Mesendoderm (in vitro differentiated cells): ENCODE measurements around the gene APOOL.
"Not testable (repeated sequence)": the region's sequence is repeated elsewhere in the genome, so short reads cannot be mapped to it uniquely, and the experiment has no call there.

Experiments used
- DNase-seq: peaks from one replicate; pipeline ENCODE4 v3.0.0; 2013
- H2AK5ac ChIP-seq: 2 replicates; pipeline ENCODE4 v1.6.1; 2013; ENCODE audit warnings: low read length, inconsistent platforms
- H2BK120ac ChIP-seq: 2 replicates; pipeline ENCODE4 v1.6.1; 2013; ENCODE audit warnings: low read depth, mild to moderate bottlenecking, low read length, moderate library complexity, mixed read lengths
- H2BK15ac ChIP-seq: replicated peaks from 2 replicates; pipeline ENCODE4 v1.6.1; 2013; ENCODE audit warnings: low read depth, mild to moderate bottlenecking, moderate library complexity
- H2BK5ac ChIP-seq: 2 replicates; pipeline ENCODE4 v1.6.1; 2013; ENCODE audit warnings: low read length, inconsistent platforms
- H3K18ac ChIP-seq: 2 replicates; pipeline ENCODE4 v1.6.1; 2013; ENCODE audit warnings: mild to moderate bottlenecking, low read length, mixed read lengths
- H3K23ac ChIP-seq: one replicate; pipeline ENCODE4 v1.6.1; 2013; ENCODE audit warnings: low read length
- H3K27ac ChIP-seq: 2 replicates; pipeline ENCODE4 v1.5.1; 2013; ENCODE audit warnings: low read depth, mild to moderate bottlenecking, inconsistent platforms, low read length, moderate library complexity
- H3K27me3 ChIP-seq: 2 replicates; pipeline ENCODE4 v1.6.1; 2013; ENCODE audit warnings: low read length, control low read depth, mild to moderate bottlenecking, inconsistent platforms; ENCODE audit not compliant: insufficient read depth, poor library complexity
- H3K36me3 ChIP-seq: 2 replicates; pipeline ENCODE4 v1.6.1; 2013; ENCODE audit warnings: low read length, inconsistent platforms; ENCODE audit not compliant: control insufficient read depth, insufficient read depth
- H3K4ac ChIP-seq: one replicate; pipeline ENCODE4 v1.6.1; 2013; ENCODE audit warnings: low read depth, mild to moderate bottlenecking, low read length, moderate library complexity
- H3K4me1 ChIP-seq: 2 replicates; pipeline ENCODE4 v1.6.1; 2013; ENCODE audit warnings: low read depth, low read length, inconsistent platforms; ENCODE audit not compliant: control insufficient read depth
- H3K4me2 ChIP-seq: 2 replicates; pipeline ENCODE4 v1.6.1; 2013; ENCODE audit warnings: low read length
- H3K4me3 ChIP-seq: 2 replicates; pipeline ENCODE4 v1.5.1; 2013; ENCODE audit warnings: mild to moderate bottlenecking, low read length
- H3K56ac ChIP-seq: one replicate; pipeline ENCODE4 v1.6.1; 2013; ENCODE audit warnings: low read length
- H3K79me1 ChIP-seq: 2 replicates; pipeline ENCODE4 v1.6.1; 2013; ENCODE audit warnings: low read length, inconsistent platforms
- H3K79me2 ChIP-seq: 2 replicates; pipeline ENCODE4 v1.6.1; 2013; ENCODE audit warnings: mild to moderate bottlenecking, low read length; ENCODE audit not compliant: control insufficient read depth, insufficient read depth
- H3K9ac ChIP-seq: 2 replicates; pipeline ENCODE4 v1.6.1; 2013; ENCODE audit warnings: low read length, inconsistent platforms
- H4K5ac ChIP-seq: one replicate; pipeline ENCODE4 v1.6.1; 2013; ENCODE audit warnings: low read length
- H4K8ac ChIP-seq: one replicate; pipeline ENCODE4 v1.6.1; 2013; ENCODE audit warnings: low read depth, mild to moderate bottlenecking, control low read depth, low read length, moderate library complexity
- WGBS: extraction: QIAGEN DNeasy Blood & Tissue Kit; methylation state at CpG from one replicate; pipeline ENCODE4 v1.1.7; 2013; ENCODE audit warnings: low lambda C conversion rate, missing lambda C conversion rate; ENCODE audit not compliant: insufficient coverage; ENCODE audit errors: extremely low coverage; 5-methylcytosine and 5-hydroxymethylcytosine counted together

Gene APOOL

GRCh38 chrX:85004255-85004654, 578 bp downstream of the APOOL start:
- Histone ChIP-seq H3K4ac (no peak overlapping the region), H4K5ac (no peak overlapping the region), H3K36me3 (no peaks in the 10 kb centered on the region), H3K23ac (no peak overlapping the region), H3K56ac (peak overlapping the region; percentile 88), H2BK15ac (no peak overlapping the region), H2BK120ac (no peak overlapping the region), H3K79me1 (no peaks in the 10 kb centered on the region), H3K9ac (peak overlapping the region; percentile 77), H4K8ac (no peak overlapping the region), H2AK5ac (no peak overlapping the region), H2BK5ac (no peak overlapping the region), H3K4me3 (peak overlapping the region; percentile 85), H3K4me1 (no peaks in the 10 kb centered on the region), H3K79me2 (no peaks in the 10 kb centered on the region), H3K27me3 (no peaks in the 10 kb centered on the region), H3K4me2 (peak overlapping the region; percentile 62), H3K27ac (no peak overlapping the region), H3K18ac (no peak overlapping the region)
- WGBS, result no CpG with 5 or more reads among the region's 11 CpGs
- DNase-seq, result peak; percentile 6

- Histone ChIP-seq H3K18ac (no peak overlapping the region), H3K4ac (no peak overlapping the region)
- no peak for DNase-seq
Observed at GRCh38 chrX:85012098-85012497, 8.4 kb downstream of the APOOL start.

GRCh38 chrX:85015351-85015750, 11.7 kb downstream of the APOOL start:
- not testable (repeated sequence) for H3K4me3 ChIP-seq, H3K27me3 ChIP-seq, H4K8ac ChIP-seq, H3K79me1 ChIP-seq, H3K4ac ChIP-seq, H3K36me3 ChIP-seq, H2BK5ac ChIP-seq, H2BK15ac ChIP-seq, H2BK120ac ChIP-seq, H3K18ac ChIP-seq, H2AK5ac ChIP-seq, H3K27ac ChIP-seq, DNase-seq, H3K9ac ChIP-seq, H4K5ac ChIP-seq, H3K56ac ChIP-seq, H3K4me1 ChIP-seq, H3K4me2 ChIP-seq, H3K79me2 ChIP-seq, H3K23ac ChIP-seq
- WGBS, result no CpG with 5 or more reads among the region's 8 CpGs

More at GRCh38 chrX:85012098-85012497, 8.4 kb downstream of the APOOL start:
- H3K56ac ChIP-seq, result no peak overlapping the region
- H3K27ac ChIP-seq, result no peak overlapping the region
- no peaks in the 10 kb centered on the region for H3K27me3 ChIP-seq
- no peak overlapping the region for H2BK5ac ChIP-seq
- H3K79me1 ChIP-seq, result no peaks in the 10 kb centered on the region
- H3K4me3 ChIP-seq, result no peak overlapping the region
- H2BK120ac ChIP-seq, result no peak overlapping the region
- no peaks in the 10 kb centered on the region for H3K79me2 ChIP-seq
- no peaks in the 10 kb centered on the region for H3K4me1 ChIP-seq
- no peak overlapping the region for H2AK5ac ChIP-seq
- no peak overlapping the region for H3K9ac ChIP-seq
- no peak overlapping the region for H2BK15ac ChIP-seq
- H4K5ac ChIP-seq, result no peak overlapping the region
- no peak overlapping the region for H4K8ac ChIP-seq
- no peaks in the 10 kb centered on the region for H3K36me3 ChIP-seq
- no CpG with 5 or more reads among the region's 2 CpGs for WGBS
- no peak overlapping the region for H3K4me2 ChIP-seq
- no peak overlapping the region for H3K23ac ChIP-seq

- Histone ChIP-seq H2BK5ac (no peak overlapping the region), H3K27me3 (no peaks in the 10 kb centered on the region)
Observed at GRCh38 chrX:85017721-85018120, 14.0 kb downstream of the APOOL start.

GRCh38 chrX:85018471-85018870, 14.8 kb downstream of the APOOL start:
- Histone ChIP-seq H3K4me2 (no peak overlapping the region), H4K5ac (no peak overlapping the region), H3K23ac (no peak overlapping the region), H2BK5ac (no peak overlapping the region), H3K27ac (no peak overlapping the region), H3K27me3 (no peaks in the 10 kb centered on the region), H2BK120ac (no peak overlapping the region), H3K9ac (no peak overlapping the region), H3K79me2 (no peaks in the 10 kb centered on the region), H3K18ac (no peak overlapping the region), H4K8ac (no peak overlapping the region), H3K79me1 (peaks cover 2% of the 10 kb centered on the region), H3K4ac (no peak overlapping the region), H3K56ac (no peak overlapping the region), H3K36me3 (no peaks in the 10 kb centered on the region), H2AK5ac (no peak overlapping the region), H2BK15ac (no peak overlapping the region), H3K4me1 (no peaks in the 10 kb centered on the region), H3K4me3 (no peak overlapping the region)
- no peak for DNase-seq
- no CpG with 5 or more reads among the region's 1 CpG for whole genome bisulfite sequencing

More at GRCh38 chrX:85017721-85018120, 14.0 kb downstream of the APOOL start:
- H3K18ac ChIP-seq, result no peak overlapping the region
- no peak overlapping the region for H3K4ac ChIP-seq
- no peak for DNase-seq
- no peak overlapping the region for H3K56ac ChIP-seq
- H2AK5ac ChIP-seq, result no peak overlapping the region
- H3K9ac ChIP-seq, result no peak overlapping the region
- H3K4me3 ChIP-seq, result no peak overlapping the region
- no peak overlapping the region for H3K4me2 ChIP-seq
- H3K36me3 ChIP-seq, result no peaks in the 10 kb centered on the region
- no peak overlapping the region for H2BK15ac ChIP-seq
- H2BK120ac ChIP-seq, result no peak overlapping the region
- no peaks in the 10 kb centered on the region for H3K4me1 ChIP-seq
- no CpG with 5 or more reads among the region's 2 CpGs for WGBS
- no peaks in the 10 kb centered on the region for H3K79me2 ChIP-seq
- no peak overlapping the region for H3K23ac ChIP-seq
- H4K8ac ChIP-seq, result no peak overlapping the region
- no peak overlapping the region for H4K5ac ChIP-seq
- peaks cover 2% of the 10 kb centered on the region for H3K79me1 ChIP-seq
- no peak overlapping the region for H3K27ac ChIP-seq

GRCh38 chrX:85020216-85020615, 16.5 kb downstream of the APOOL start:
- Histone ChIP-seq H3K79me1 (peaks cover 2% of the 10 kb centered on the region), H3K4me1 (no peaks in the 10 kb centered on the region), H3K79me2 (no peaks in the 10 kb centered on the region), H3K23ac (no peak overlapping the region), H2BK120ac (no peak overlapping the region), H3K27ac (no peak overlapping the region), H4K5ac (no peak overlapping the region), H3K18ac (no peak overlapping the region), H3K36me3 (no peaks in the 10 kb centered on the region), H3K56ac (no peak overlapping the region), H3K9ac (no peak overlapping the region), H3K27me3 (no peaks in the 10 kb centered on the region), H2BK15ac (no peak overlapping the region), H3K4ac (no peak overlapping the region), H2BK5ac (no peak overlapping the region), H2AK5ac (no peak overlapping the region), H3K4me2 (no peak overlapping the region), H3K4me3 (no peak overlapping the region), H4K8ac (no peak overlapping the region)
- no peak for DNase-seq
- no CpG with 5 or more reads among the region's 4 CpGs for WGBS
